ES-I3 (cell line): ENCODE data around the gene KLHL10.
"Not testable (repeated sequence)": the region's sequence is repeated elsewhere in the genome, so short reads cannot be mapped to it uniquely, and the experiment has no call there.

Experiments
- H3K36me3 ChIP-seq: 2 replicates; pipeline ENCODE4 v1.6.1; 2013; ENCODE audit warnings: mild to moderate bottlenecking, low read length, control low read depth, moderate library complexity; ENCODE audit not compliant: insufficient read depth
- H3K4me1 ChIP-seq: 2 replicates; pipeline ENCODE4 v1.6.1; 2013; ENCODE audit warnings: mild to moderate bottlenecking, control low read depth, low read length; ENCODE audit not compliant: insufficient read depth
- H3K9ac ChIP-seq: 2 replicates; pipeline ENCODE4 v1.6.1; 2013; ENCODE audit warnings: low read depth, mild to moderate bottlenecking, low read length, moderate library complexity
- H3K9me3 ChIP-seq: 2 replicates; pipeline ENCODE4 v1.6.1; 2013; ENCODE audit warnings: mild to moderate bottlenecking, low read length, moderate library complexity; ENCODE audit not compliant: control insufficient read depth, insufficient read depth

The KLHL10 gene

GRCh38 chr17:41823141-41823524 lies 14.5 kb upstream of the KLHL10 start:
- Histone ChIP-seq H3K9ac (no peak overlapping the region), H3K36me3 (0 out of 2 replicates have a peak, but pooled peaks cover 7% of the 10 kb centered on the region), H3K9me3 (no peaks in the 10 kb centered on the region), H3K4me1 (peaks cover 9% of the 10 kb centered on the region)

- Histone ChIP-seq H3K36me3 (0 out of 2 replicates have a peak, but pooled peaks cover 7% of the 10 kb centered on the region), H3K9ac (no peak overlapping the region), H3K4me1 (peaks cover 9% of the 10 kb centered on the region), H3K9me3 (no peaks in the 10 kb centered on the region)
Observed at GRCh38 chr17:41823580-41823979, 14.0 kb upstream of the KLHL10 start.

- Histone ChIP-seq H3K4me1 (peaks cover 6% of the 10 kb centered on the region), H3K36me3 (0 out of 2 replicates have a peak, but pooled peaks cover 7% of the 10 kb centered on the region), H3K9ac (no peak overlapping the region), H3K9me3 (no peaks in the 10 kb centered on the region)
Observed at GRCh38 chr17:41824086-41824485, 13.5 kb upstream of the KLHL10 start.

GRCh38 chr17:41825175-41825845 lies 12.3 kb upstream of the KLHL10 start:
- no peaks in the 10 kb centered on the region for H3K9me3 ChIP-seq
- H3K9ac ChIP-seq: no peak overlapping the region
- 0 out of 2 replicates have a peak, but pooled peaks cover 12% of the 10 kb centered on the region for H3K36me3 ChIP-seq
- H3K4me1 ChIP-seq: no peaks in the 10 kb centered on the region

- H3K36me3 ChIP-seq: peaks cover 18% of the 10 kb centered on the region; the same call in 1 of the 2 replicates
- H3K4me1 ChIP-seq, H3K9ac ChIP-seq, H3K9me3 ChIP-seq: not testable (repeated sequence)
Observed at GRCh38 chr17:41829961-41830360, 7.7 kb upstream of the KLHL10 start.

- no peaks in the 10 kb centered on the region for H3K4me1 ChIP-seq
- peaks cover 6% of the 10 kb centered on the region; the same call in 1 of the 2 replicates for H3K36me3 ChIP-seq
- H3K9me3 ChIP-seq: no peaks in the 10 kb centered on the region
- H3K9ac ChIP-seq: peak overlapping the region; percentile 53
Observed at GRCh38 chr17:41835214-41835799, 2.3 kb upstream of the KLHL10 start.

GRCh38 chr17:41835800-41836549 lies 1.6 kb upstream of the KLHL10 start, which contains the start of gene NT5C3B:
TSS of gene NT5C3B (minus strand) at chr17:41836232. CDS start at chr17:41836193, 39 bp downstream.
- Histone ChIP-seq H3K9ac (peak within 1 kb of the TSS; percentile 68), H3K9me3 (no peaks in the 10 kb centered on the region), H3K4me1 (no peaks in the 10 kb centered on the region), H3K36me3 (peaks cover 6% of the 10 kb centered on the region; the same call in 1 of the 2 replicates)

- Histone ChIP-seq H3K36me3 (peaks cover 6% of the 10 kb centered on the region; the same call in 1 of the 2 replicates), H3K9ac (peak overlapping the region; percentile 68; the same call in 1 of the 2 replicates), H3K9me3 (no peaks in the 10 kb centered on the region), H3K4me1 (no peaks in the 10 kb centered on the region)
Observed at GRCh38 chr17:41836550-41837196, 952 bp upstream of the KLHL10 start.

GRCh38 chr17:41839448-41839847 lies 1.8 kb downstream of the KLHL10 start:
- H3K9me3 ChIP-seq, H3K36me3 ChIP-seq, H3K4me1 ChIP-seq, H3K9ac ChIP-seq: not testable (repeated sequence)

- not testable (repeated sequence) for H3K36me3 ChIP-seq, H3K4me1 ChIP-seq, H3K9me3 ChIP-seq, H3K9ac ChIP-seq
Observed at GRCh38 chr17:41840781-41841180, 3.2 kb downstream of the KLHL10 start.

GRCh38 chr17:41844971-41845370 lies 7.3 kb downstream of the KLHL10 start:
- Histone ChIP-seq H3K4me1 (no peaks in the 10 kb centered on the region), H3K9ac (no peak overlapping the region), H3K9me3 (no peaks in the 10 kb centered on the region), H3K36me3 (no peaks in the 10 kb centered on the region)

- no peak overlapping the region for H3K9ac ChIP-seq
Observed at GRCh38 chr17:41848788-41849187, 11.2 kb downstream of the KLHL10 start.

GRCh38 chr17:41849251-41849990 lies 11.8 kb downstream of the KLHL10 start:
- Histone ChIP-seq H3K9me3 (no peaks in the 10 kb centered on the region), H3K4me1 (no peaks in the 10 kb centered on the region), H3K36me3 (no peaks in the 10 kb centered on the region; the same call in 1 of the 2 replicates), H3K9ac (no peak overlapping the region)

More at GRCh38 chr17:41848788-41849187, 11.2 kb downstream of the KLHL10 start:
- Histone ChIP-seq H3K9me3 (no peaks in the 10 kb centered on the region), H3K36me3 (no peaks in the 10 kb centered on the region; the same call in 1 of the 2 replicates), H3K4me1 (no peaks in the 10 kb centered on the region)

- H3K9ac ChIP-seq, H3K36me3 ChIP-seq, H3K9me3 ChIP-seq, H3K4me1 ChIP-seq: not testable (repeated sequence)
Observed at GRCh38 chr17:41851382-41851781, 13.8 kb downstream of the KLHL10 start.
